Osteocyte (in vitro differentiated cells): ENCODE results near the gene PAK5. TPM values are rescaled to one million over a fixed set of nuclear protein-coding genes. Genes with fewer than 3 reads are reported as not detected.
"Not testable (repeated sequence)": the region's sequence is repeated elsewhere in the genome, so short reads cannot be mapped to it uniquely, and the experiment has no call there.

ENCODE experiments used
- DNase-seq: peaks from one replicate; pipeline ENCODE4 v3.0.0; 2021; ENCODE audit warnings: mixed read lengths; ENCODE audit not compliant: unreplicated experiment; ENCODE audit errors: extremely low spot score
- H3K27ac Mint-ChIP-seq: one replicate; pipeline ENCODE4 v1.8.0; 2021; ENCODE audit warnings: mild to moderate bottlenecking, mixed read lengths; ENCODE audit not compliant: unreplicated experiment
- H3K27me3 Mint-ChIP-seq: one replicate; pipeline ENCODE4 v1.8.0; 2021; ENCODE audit warnings: mixed read lengths; ENCODE audit not compliant: unreplicated experiment
- H3K36me3 Mint-ChIP-seq: one replicate; pipeline ENCODE4 v1.8.0; 2021; ENCODE audit warnings: mixed read lengths; ENCODE audit not compliant: unreplicated experiment
- H3K4me1 Mint-ChIP-seq: one replicate; pipeline ENCODE4 v1.8.0; 2021; ENCODE audit warnings: mixed read lengths; ENCODE audit not compliant: unreplicated experiment
- H3K4me3 Mint-ChIP-seq: one replicate; pipeline ENCODE4 v1.8.0; 2021; ENCODE audit warnings: mild to moderate bottlenecking, moderate library complexity, mixed read lengths; ENCODE audit not compliant: unreplicated experiment
- H3K9me3 Mint-ChIP-seq: one replicate; pipeline ENCODE4 v1.8.0; 2021; ENCODE audit warnings: mixed read lengths; ENCODE audit not compliant: unreplicated experiment
- total RNA-seq: library from RNA; stranded (reverse); gene quantifications from 2 replicates; pipeline ENCODE4 v1.2.1, GENCODE V29; 2021
- TF ChIP-seq, protein P1 (sequence below): fragments of 200-600 bp; sonication (generic); IDR thresholded peaks from 2 replicates; pipeline ENCODE4 v1.5.0; 2021; ENCODE audit warnings: antibody characterized with exemption, mild to moderate bottlenecking, moderate library complexity

The PAK5 gene
- total RNA-seq, 1 donor from 2014 or later = not detected

DNA sequence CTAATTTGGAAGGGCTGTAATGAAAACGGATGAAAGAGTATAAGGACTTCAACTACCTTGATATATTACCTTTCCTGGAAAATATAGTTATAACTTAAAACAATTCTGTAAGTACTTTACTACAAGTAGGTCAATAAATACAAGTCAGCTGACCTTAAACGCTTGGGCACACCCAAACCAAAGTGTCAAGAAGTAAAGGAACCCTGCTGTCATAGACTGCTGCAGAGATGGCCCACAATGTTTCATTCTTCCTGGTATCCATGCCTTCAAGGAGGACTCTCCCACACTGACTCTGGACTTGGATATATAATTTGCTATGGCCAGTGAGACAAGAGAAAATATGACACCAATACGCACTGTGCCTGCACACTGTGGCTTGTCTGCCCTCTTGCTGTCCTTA, 192.5 kb downstream of the PAK5 start:
- Mint-ChIP-seq H3K4me1 (no peaks in the 10 kb centered on the region), H3K27ac (no peak overlapping the region), H3K9me3 (no peaks in the 10 kb centered on the region), H3K36me3 (no peaks in the 10 kb centered on the region), H3K4me3 (no peak overlapping the region), H3K27me3 (peaks cover 7% of the 10 kb centered on the region)
- DNase-seq = no peak
- TF ChIP-seq, protein P1, sequence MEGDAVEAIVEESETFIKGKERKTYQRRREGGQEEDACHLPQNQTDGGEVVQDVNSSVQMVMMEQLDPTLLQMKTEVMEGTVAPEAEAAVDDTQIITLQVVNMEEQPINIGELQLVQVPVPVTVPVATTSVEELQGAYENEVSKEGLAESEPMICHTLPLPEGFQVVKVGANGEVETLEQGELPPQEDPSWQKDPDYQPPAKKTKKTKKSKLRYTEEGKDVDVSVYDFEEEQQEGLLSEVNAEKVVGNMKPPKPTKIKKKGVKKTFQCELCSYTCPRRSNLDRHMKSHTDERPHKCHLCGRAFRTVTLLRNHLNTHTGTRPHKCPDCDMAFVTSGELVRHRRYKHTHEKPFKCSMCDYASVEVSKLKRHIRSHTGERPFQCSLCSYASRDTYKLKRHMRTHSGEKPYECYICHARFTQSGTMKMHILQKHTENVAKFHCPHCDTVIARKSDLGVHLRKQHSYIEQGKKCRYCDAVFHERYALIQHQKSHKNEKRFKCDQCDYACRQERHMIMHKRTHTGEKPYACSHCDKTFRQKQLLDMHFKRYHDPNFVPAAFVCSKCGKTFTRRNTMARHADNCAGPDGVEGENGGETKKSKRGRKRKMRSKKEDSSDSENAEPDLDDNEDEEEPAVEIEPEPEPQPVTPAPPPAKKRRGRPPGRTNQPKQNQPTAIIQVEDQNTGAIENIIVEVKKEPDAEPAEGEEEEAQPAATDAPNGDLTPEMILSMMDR = no peak

DNA sequence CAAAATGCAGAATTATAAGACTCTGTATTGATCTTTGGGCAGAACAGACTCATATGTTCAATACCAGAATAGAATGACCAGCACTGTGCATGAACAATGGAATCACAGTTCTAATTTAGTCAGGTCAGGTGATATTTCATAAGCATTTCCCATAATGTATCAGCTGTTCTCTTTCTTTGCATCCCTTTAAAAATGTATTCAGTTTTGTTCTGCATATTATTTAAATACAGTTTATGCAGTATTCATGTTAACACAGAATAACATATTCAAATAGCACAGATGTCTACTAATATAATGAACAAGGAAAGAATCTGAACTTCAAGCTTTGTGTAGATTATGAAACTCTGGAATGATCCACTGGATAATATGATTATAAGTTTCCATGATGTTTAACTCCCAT, 196.0 kb downstream of the PAK5 start:
- Mint-ChIP-seq H3K4me1 (no peaks in the 10 kb centered on the region), H3K9me3 (no peaks in the 10 kb centered on the region), H3K36me3 (no peaks in the 10 kb centered on the region), H3K4me3 (no peak overlapping the region), H3K27ac (no peak overlapping the region), H3K27me3 (peaks cover 7% of the 10 kb centered on the region)
- TF ChIP-seq, protein P1 = no peak
- DNase-seq = no peak

DNA sequence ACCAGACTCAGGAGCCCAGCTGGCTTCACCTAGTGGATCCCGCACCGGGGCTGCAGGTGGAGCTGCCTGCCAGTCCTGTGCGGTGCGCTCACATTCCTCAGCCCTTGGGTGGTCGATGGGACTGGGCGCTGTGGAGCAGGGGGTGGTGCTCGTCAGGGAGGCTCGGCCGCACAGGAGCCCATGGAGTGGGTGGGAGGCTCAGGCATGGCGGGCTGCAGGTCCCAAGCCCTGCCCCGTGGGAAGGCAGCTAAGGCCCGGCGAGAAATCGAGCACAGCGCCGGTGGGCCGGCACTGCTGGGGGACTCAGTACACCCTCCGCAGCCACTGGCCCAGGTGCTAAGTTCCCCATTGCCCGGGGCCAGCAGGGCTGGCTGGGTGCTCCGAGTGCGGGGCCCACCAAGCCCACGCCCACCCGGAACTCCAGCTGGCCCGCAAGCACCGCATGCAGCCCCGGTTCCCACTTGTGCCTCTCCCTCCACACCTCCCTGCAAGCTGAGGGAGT, 197.3 kb downstream of the PAK5 start:
- H3K4me1 Mint-ChIP-seq, H3K36me3 Mint-ChIP-seq, H3K27ac Mint-ChIP-seq, H3K9me3 Mint-ChIP-seq, DNase-seq, H3K27me3 Mint-ChIP-seq, H3K4me3 Mint-ChIP-seq: not testable (repeated sequence)

DNA sequence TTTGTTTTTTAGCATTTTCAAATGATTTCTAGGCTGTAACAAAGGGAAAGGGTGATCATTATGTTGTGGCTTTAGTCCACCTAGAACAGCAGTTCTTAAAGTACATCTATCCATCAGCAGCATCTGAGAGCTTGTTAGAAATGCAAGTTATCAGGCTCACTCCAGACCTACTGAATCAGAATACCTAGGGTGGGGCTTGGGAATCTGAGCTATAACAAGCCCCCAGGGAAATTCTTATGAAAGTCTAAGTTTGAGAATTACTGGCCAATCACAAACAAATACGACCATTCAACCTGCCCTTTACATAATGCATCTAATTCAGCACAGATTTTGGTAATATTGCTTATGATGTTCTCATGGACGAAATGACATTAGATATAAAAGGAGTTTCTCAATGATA, 201.0 kb downstream of the PAK5 start:
- Mint-ChIP-seq H3K36me3 (no peaks in the 10 kb centered on the region), H3K27me3 (peaks cover 25% of the 10 kb centered on the region), H3K4me3 (no peak overlapping the region), H3K27ac (no peak overlapping the region), H3K4me1 (peaks cover 5% of the 10 kb centered on the region), H3K9me3 (no peaks in the 10 kb centered on the region)
- no peak for DNase-seq
- TF ChIP-seq, protein P1 = no peak

DNA sequence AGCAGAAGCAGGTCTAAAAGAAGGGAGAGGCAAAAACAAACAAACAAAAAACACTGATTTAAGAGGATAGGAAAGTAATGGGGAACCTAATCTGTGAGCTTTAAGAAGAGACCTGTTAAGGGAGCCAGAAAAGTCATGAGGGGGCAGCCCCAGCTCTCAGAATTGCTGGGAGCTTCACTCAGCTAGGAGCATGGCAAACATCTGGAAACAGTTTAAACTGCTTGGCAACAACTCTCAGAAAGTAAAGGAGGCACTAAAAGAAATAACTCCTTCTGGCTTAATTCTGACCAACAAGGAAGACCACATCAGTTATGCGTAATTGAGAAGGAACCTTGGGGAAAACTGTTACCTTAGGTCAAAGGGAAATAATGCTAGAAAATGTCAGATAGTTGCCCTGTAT, 203.1 kb downstream of the PAK5 start:
- DNase-seq = no peak
- TF ChIP-seq, protein P1 = no peak
- Mint-ChIP-seq H3K27me3 (peaks cover 26% of the 10 kb centered on the region), H3K27ac (no peak overlapping the region), H3K9me3 (no peaks in the 10 kb centered on the region), H3K4me3 (no peak overlapping the region), H3K36me3 (no peaks in the 10 kb centered on the region), H3K4me1 (peaks cover 5% of the 10 kb centered on the region)

DNA sequence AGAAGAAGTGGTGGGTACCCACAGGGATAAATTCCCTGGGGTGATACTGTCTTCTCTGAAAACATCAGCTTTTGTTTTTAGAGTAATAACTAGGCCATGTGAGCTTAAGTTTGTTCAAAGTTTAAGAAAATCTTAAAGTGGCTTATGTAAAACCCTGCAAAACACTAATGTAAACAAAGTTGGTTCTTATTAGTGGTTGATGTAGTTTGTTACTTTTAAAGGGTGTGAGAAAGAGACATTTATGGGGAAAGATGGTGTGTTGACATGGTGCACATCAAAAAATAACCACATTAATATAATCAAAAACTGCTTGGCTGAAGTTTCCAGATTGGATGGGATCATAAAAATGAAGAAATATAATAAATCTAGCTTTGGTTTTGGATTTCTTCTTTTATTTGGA, 204.5 kb downstream of the PAK5 start:
- Mint-ChIP-seq H3K4me1 (peaks cover 5% of the 10 kb centered on the region), H3K27ac (no peak overlapping the region), H3K27me3 (peaks cover 36% of the 10 kb centered on the region), H3K9me3 (no peaks in the 10 kb centered on the region), H3K36me3 (no peaks in the 10 kb centered on the region), H3K4me3 (no peak overlapping the region)
- TF ChIP-seq, protein P1 = no peak
- DNase-seq = no peak
